GM21576 (cell line): ENCODE measurements around the gene HS6ST1.

Source experiments
- ATAC-seq: cut with Tn5 transposase; IDR thresholded peaks from one replicate; pipeline ENCODE4 v1.9.1; 2021; ENCODE audit warnings: mild to moderate bottlenecking, moderate library complexity; ENCODE audit not compliant: unreplicated experiment

The HS6ST1 gene

DNA sequence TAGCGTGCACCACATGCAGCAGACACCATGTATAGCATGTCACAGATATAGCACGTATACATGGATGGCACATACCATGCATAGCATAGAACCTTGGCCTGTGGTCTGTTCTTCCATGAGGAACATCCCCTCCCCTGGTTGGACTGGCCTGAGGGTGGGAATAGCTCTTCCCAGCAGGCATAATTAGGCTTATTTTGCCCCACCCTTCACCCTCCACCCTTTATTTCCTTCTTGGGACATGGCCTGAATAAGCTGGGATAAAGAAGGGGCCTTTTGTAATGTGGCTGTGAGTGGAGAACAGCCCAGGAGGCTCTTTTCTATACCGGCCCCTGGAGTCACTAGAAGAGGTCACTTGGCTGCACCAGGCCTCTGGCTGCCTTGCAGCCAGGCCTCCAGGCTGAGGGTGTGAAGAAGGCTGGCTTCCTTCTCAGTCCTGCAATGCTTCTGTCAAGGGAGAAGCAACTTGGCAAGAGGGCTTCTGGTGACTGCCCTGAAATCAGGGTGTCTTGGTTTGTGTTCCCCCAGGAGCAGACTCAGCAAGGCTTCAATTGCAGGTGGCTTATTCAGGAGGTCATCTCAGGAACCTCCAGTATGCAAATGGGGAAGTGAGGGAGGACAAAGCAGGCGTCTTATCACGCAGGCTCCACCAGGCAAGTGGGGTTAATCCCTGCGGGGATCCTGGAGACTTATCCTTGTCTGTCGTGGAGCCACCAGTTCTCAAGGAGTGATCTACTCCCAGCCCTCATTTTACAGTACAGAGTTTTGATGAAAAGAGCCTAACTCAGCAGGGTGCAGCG lies 68.2 kb downstream of the HS6ST1 start:
- no peak for ATAC-seq

DNA sequence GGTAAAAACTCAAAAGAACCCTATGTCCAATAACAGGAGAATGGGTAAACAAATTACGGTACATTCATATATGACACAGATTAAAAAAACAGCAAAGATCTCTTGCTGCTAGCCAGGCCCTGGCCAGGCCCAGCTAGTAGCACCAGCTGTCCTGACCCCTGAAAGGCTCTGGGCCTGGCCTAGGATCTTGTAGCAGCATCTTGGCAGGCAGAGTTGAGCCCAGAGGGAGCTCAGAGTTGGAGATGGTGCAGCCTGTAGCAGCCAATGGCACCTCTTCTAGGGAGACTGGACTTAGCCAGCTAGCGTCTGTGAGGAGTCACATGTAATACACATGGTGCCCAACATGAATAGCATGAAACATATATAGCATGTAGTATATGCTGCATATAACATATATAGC lies 69.1 kb downstream of the HS6ST1 start:
- no peak for ATAC-seq

DNA sequence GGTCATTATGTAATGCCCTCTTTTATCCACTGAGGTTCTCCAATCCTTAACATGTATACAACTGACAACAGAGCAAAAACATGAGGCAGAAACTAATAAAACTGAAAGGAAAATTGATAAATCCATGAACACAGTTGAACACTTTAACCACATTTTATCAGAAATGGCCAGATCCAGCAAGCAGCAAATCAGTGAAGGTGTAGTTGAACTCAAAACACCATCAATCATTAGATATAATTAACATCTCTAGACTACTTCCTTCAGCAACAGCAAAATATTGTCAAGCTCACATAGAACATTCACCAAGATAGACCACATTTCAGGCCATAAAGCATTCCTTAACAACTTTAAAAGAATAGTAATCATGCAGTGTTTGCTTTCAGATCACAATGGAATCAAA lies 72.9 kb downstream of the HS6ST1 start:
- ATAC-seq = no peak

DNA sequence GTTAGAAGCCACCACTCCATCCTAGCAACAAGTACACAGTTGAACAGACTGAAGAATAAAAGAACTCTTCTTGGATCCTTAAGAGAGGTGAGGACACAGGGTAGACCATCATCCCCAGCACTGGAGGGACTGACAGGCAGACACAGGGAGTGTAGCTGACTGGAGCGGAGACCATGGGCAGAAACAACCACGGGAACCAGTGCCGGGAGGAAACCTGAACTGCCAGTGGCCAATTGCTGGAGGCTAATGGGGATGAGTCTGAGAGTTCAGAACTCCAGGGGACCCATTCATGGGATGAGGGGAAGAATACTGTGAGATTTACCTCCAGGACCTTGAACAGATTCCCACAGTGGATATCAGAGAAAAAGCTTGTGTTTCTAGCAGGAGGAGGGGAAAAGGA lies 76.8 kb downstream of the HS6ST1 start:
- ATAC-seq = no peak

DNA sequence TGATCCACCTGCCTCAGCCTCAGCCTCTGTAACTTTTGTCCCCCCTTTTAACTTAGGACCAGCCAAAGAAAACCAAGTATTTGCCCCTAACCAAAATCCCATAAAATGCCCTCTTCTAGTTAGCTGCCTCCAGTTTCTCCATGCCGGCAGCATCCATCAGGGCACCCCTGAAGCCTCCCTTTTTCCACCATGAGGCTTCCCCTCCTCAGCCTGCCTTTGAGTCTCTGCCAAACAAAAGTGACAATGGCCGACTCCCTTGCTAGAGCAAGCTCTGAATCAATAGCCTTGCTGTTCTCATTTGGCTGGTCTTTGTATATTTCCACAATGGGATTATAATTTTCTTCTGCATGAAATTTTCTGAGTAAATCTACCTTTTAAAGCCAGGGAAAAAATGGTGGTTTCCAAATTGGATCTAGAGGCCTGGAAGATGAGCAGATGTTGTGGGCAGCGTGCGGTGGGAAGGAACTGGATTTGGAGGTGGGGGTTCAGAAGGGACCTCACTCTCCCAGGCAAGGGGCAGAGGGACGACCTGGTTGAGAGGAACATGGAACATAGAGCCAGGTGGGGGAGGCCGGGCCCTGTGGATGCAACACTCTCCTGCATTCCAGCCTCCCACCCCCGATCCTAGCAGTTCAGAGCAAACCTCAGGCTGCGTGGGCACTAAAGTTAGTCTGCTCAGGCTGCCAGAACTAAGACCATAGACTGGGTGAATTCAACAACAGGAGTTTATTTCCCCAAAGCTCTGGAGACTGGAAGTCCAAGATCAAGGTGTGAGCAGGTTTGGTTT lies 80.6 kb downstream of the HS6ST1 start:
- ATAC-seq = no peak

DNA sequence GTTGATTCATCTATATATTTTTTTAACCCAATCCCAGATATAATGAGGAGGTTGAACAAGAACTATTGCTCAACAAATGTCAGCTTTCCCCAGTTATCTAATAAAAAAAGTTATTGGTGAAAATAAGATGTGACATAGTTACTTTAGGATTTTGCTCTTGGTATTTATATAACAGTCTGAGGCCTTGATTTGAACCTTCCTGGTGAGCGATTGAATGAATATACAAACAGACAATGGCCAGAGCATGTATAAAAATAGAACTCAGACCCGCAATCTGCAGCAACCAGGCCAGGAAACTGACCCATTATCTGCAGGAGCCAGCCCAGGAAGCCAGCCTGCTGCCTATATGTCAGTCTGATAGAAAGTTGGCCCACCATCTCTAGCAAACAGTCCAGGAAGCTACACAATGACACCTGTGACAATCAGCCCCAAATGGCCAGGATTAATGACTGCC lies 81.6 kb downstream of the HS6ST1 start:
- ATAC-seq = no peak

DNA sequence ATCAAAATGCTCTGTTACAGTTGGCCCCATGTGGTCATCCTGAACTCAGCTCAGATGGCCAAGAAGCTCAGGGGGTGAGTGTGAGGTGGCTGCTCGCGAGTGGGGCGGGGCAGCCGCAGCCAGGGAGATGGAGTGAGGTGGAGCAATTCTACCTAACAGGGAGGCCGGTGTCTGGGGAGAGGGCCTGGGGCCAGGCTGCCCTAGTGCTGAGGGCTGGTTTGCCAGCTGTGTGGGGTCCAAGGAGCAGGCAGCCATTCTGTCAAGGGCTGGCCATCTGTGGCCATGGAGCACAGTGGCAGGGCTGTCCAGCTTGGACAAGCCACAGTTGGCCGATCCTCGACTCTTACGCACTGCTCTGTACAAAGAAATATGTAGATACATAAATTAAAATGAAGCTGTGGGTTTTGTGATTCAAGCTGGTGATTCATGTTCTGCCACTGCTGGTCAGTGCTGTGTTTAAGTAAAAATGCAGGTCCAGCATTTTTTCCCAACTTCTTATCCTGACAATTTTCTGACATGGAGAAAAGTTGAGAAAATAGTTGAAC lies 82.1 kb downstream of the HS6ST1 start:
- ATAC-seq = no peak

DNA sequence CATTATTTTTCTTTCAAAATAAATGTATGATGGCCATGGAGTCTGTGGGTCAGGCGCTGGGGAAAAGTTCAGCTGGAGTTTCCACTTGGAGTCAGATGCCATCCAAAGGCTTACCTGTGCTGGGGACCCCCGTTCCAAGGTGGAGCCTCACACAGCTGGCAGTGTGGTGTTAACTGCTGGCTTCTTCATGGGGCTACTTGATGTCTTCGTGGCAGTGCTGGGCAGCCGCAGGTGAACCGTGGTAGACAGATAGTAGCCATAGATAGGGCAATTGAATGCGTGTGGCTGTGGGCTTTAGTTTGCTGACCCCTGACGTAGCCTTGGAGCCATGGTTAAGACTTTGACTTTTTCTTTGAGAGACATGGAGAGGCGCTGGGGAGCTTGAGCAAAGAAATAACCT lies 83.1 kb downstream of the HS6ST1 start:
- no peak for ATAC-seq

DNA sequence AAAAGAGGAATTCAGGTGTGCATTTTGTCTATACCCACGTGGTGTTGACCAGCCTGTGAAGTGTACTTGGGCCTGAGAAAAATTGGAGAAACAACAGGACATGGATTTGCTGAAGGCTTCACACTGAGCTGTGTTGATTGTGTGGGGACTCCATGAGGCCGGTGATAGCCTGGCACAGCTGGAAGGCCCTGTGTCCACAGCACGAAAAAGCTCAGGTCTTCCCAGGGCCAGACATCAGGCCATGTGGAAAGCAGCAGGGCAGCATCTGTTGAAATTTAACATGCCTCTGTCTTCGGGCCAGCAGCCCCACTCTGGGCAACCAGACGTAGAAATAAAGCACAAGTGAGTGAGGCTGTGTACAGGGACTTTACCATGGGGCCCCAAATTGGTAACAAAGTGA lies 84.1 kb downstream of the HS6ST1 start:
- ATAC-seq = no peak

DNA sequence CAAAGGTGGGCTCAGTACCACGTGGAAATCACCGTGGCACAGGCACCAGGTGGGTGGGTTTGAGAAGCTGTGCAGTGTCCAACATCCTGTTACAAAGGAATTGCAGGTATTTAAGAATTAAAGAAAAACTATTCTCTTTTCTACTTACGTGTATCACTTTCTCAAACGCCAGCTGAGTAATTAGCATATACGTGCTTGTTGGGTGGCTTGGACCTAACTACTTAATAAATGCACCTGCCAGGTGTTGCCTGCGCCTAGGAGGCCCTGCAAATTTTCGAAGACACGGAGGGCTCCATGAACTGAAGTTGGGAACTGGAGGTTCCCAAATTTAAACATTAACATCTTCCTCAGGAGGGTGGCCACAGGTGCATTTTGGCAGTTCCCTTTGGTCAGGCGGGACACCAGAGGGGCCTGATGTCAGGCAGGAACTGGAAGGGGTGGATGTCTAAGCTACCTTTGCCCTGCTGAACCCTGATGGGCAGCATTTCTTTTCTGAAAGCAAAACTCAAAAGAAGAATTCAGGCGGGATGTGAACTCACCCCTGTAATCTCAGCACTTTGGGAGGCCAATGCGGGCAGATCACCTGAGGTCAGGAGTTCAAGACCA lies 84.8 kb downstream of the HS6ST1 start:
- ATAC-seq = no peak

DNA sequence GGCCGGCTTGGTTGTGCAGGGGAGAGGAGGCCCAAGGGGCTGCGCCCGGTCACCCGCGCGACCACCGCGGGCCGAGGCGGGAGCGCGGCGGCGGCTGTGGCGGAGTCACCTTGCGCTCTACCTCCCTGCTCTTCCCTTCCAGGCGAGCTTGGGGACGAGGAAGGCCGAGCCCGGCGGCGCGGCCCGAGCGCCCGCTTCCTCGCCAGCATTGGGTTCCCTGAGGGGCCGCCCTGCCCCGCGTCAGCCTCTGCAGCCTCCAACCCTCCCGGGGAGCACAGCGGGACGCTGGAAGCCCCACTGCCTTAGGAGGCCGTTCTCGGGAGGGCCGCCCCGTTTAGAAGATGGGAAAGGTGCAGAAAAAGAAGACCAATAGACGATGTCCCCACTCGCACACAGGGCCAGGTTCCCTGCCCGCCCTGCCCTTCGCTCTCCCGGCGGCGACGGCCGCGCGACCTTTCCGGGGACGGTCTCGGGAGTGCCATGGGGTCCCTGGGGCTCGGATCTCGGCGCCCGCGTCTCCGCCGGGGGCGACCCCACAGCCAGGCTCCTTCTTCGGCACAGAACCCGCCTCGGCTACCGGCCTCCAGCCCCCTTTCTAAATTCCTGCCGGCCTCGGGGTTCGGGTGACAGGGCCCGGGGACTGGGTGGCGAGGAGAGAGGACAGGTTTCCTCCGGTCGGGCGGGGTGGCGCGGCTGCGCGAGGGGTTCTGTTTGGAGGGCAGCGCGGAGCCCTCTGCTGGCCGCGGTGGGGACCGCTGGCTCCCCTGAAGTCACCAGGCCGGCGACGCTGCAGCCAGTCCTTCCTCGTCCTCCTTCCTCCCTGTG lies 85.5 kb downstream of the HS6ST1 start:
- peak; percentile 97 for ATAC-seq

DNA sequence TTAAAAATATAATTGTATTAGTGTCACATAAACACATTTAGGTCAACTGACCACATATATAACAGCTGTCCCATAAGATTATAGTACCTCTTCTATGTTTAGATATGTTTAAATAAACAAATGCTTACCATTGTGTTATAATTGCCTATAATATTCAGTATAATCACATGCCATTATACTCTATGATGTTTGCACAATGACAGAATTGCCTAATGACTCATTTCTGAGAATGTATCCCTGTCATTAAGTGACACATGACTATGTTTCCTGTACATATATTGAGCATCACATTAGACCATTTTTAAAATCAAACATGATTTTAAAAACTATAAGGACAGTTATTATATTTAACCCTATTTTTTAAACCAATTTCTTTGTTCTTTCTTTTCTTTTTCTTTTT lies 89.8 kb downstream of the HS6ST1 start:
- ATAC-seq = no peak

DNA sequence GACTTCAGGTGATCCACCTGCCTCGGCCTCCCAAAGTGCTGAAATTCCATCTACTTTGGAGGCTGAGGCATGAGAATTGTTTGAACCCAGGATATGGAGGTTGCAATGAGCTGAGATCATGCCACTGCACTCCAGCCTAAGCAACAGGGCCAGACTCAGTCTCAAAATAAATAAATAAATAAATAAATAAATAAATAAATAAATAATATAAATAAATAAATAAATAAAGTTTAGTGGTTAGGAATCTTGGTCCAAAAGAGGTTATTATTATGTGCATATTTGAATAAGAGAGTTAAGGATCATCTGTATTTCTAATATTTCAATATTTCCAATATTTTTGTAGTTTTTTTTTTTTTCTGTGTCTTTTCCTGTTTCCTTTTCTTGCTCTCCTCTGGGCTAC lies 90.8 kb downstream of the HS6ST1 start:
- no peak for ATAC-seq

DNA sequence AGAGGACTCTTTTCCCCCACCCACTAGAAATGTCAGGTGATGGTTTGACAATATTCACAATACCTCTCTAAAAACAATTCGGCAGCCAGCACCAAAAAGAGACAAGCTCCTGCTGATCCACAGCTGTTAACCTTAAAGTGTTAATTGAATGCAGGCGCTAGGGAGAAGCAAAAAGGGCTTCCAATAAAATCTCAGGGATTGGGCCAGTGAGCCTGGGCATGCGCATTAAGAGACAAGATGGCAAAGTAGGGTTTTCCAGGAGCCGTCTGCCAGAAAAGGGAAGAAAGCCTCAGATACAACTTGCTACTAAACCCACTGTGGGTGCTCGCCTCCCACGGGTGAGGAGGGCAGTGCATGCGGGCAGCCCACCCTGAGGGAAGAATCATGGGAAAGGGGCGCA lies 98.8 kb downstream of the HS6ST1 start:
- ATAC-seq = no peak

DNA sequence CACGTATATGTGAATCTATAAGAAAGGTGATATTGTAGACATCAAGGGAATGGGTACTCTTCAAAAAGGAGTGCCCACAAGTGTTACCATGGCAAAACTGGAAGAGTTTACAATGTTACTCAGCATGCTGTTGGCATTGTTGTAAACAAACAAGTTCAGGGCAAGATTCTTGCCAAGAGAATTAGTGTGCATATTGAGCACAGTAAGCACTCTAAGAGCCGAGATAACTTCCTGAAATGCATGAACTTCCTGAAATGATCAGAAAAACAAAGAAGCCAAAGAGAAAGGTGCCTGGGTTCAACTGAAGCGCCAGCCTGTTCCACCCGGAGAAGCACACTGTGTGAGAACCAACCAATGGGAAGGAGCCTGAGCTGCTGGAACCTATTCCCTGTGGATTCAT lies 101.0 kb downstream of the HS6ST1 start:
- no peak for ATAC-seq

DNA sequence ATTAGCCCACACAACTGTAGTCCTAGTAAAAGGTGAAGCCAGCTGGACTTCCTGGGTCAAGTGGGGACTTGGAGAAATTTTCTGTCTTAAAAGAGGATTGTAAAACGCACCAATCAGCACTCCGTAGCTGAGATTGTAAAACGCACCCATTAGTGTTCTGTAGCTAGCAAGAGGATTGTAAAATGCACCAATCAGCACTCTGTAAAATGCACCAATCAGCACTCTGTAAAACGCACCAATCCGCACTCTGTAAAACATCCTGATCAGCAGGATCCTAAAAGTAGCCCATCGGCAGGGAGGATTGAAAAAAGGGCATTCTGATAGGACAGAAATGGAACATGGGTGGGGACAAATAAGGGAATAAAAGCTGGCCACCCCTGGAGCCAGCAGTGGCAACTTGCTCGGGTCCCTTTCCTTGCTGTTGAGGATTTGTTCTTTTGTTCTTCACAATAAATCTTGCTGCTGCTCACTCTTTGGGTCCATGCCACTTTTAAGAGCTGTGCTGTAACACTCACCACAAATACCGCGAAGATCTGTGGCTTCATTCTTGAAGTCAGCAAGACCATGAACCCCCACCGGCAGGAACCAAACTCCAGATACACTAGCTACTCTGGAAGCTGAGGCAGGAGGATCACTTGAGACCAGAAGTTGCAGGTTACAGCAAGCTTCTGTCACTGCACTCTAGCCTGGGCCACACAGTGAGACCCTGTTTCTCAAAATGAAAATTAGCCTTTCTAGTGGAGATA lies 102.6 kb downstream of the HS6ST1 start:
- ATAC-seq = no peak
